RWPE2 (cell line): ENCODE data around the gene NPBWR2.
A peak's percentile ranks its signal among the peaks of the same experiment; 100 is the strongest.

Experiments used
- ATAC-seq: fragments of 200-7000 bp; cut with Tn5 transposase; 3 replicates; pipeline ENCODE4 v1.9.1; 2021; ENCODE audit warnings: low read depth
- DNase-seq: peaks from one replicate; pipeline ENCODE4 v3.0.0-alpha.2; 2020; ENCODE audit warnings: low spot score
- H3K27ac ChIP-seq: fragments of 450-650 bp; 2 replicates; pipeline ENCODE4 v1.5.1; 2017; ENCODE audit warnings: mild to moderate bottlenecking; ENCODE audit not compliant: poor library complexity, severe bottlenecking
- H3K27me3 ChIP-seq: fragments of 250-450 bp; sonication (Bioruptor Pico); 2 replicates; pipeline ENCODE4 v1.5.1; 2021; ENCODE audit warnings: mild to moderate bottlenecking, moderate library complexity; ENCODE audit not compliant: insufficient read depth, poor library complexity, severe bottlenecking
- H3K36me3 ChIP-seq: fragments of 250-450 bp; sonication (Bioruptor Pico); 2 replicates; pipeline ENCODE4 v1.5.1; 2020; ENCODE audit warnings: low read depth, mild to moderate bottlenecking, moderate library complexity
- H3K4me1 ChIP-seq: fragments of 250-450 bp; sonication (Bioruptor Pico); 2 replicates; pipeline ENCODE4 v1.5.1; 2021; ENCODE audit warnings: mild to moderate bottlenecking, moderate library complexity; ENCODE audit not compliant: insufficient read depth, poor library complexity, severe bottlenecking
- H3K4me3 ChIP-seq: fragments of 250-450 bp; sonication (Bioruptor Pico); 2 replicates; pipeline ENCODE4 v1.5.1; 2021; ENCODE audit warnings: mild to moderate bottlenecking, moderate library complexity; ENCODE audit not compliant: severe bottlenecking
- H3K9me3 ChIP-seq: fragments of 250-450 bp; sonication (Bioruptor Pico); 2 replicates; pipeline ENCODE4 v1.5.1; 2021; ENCODE audit warnings: mild to moderate bottlenecking, moderate library complexity; ENCODE audit not compliant: severe bottlenecking
- CTCF ChIP-seq: fragments of 450-650 bp; IDR thresholded peaks from one replicate; pipeline ENCODE4 v1.5.1; 2017; ENCODE audit warnings: mild to moderate bottlenecking, moderate library complexity; ENCODE audit not compliant: poor library complexity, severe bottlenecking

Gene NPBWR2

GRCh38 chr20:64058536-64058935, 48.8 kb downstream of the NPBWR2 start:
- DNase-seq (no peak), ATAC-seq (no peak)
- no peak for TF ChIP-seq CTCF
- H3K36me3 ChIP-seq: no peaks in the 10 kb centered on the region
- no peaks in the 10 kb centered on the region for H3K27me3 ChIP-seq
- H3K27ac ChIP-seq: no peak overlapping the region
- H3K4me1 ChIP-seq: no peaks in the 10 kb centered on the region
- no peak overlapping the region for H3K4me3 ChIP-seq
- no peaks in the 10 kb centered on the region for H3K9me3 ChIP-seq

DNA sequence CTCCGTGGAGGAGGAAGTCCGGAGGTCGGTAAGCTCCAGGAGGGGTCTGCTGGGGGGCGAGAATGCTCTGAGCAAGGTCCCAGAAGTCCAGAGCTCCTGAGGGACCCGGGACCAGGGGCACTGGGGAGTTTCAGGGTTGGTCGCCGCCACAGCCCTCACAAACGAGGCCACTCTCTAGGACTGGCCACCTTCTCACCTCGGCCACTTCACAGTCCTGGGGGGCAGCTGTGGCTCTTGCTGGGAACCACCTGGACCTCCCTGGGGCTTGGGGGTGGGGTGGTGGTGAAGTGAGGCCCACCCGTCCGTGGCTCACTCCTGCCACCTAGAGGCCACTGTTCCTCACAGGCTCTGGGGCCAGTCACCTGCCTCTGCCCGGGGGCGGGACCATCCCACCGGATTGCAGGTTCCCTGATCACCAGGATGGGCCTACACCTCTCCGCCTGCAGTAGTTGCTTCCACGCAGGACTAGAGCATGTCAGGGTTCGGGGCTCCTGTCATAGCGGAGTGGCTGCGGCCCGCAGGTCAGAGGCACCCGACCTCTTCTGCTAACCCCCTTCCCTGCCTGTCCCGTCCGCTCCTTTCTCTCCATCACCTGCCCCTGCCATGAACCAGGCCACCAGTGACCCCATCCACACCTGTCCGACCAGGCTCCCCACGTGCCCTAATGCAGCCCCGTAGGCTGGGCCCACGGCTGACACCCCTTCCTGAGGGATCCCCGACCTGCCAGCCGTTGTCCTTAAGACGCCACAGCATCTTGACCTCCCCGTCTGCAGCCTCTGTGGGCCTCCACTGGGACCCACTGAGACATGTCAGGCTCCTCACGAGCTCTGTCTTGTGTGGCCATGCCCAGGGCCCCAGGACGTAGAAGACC, 49.5 kb downstream of the NPBWR2 start:
- Histone ChIP-seq H3K4me1 (no peaks in the 10 kb centered on the region), H3K9me3 (no peaks in the 10 kb centered on the region), H3K27me3 (no peaks in the 10 kb centered on the region), H3K27ac (no peak overlapping the region), H3K36me3 (no peaks in the 10 kb centered on the region), H3K4me3 (no peak overlapping the region)
- peak; percentile 100 for TF ChIP-seq CTCF
- DNase-seq (peak; percentile 97), ATAC-seq (peak; percentile 69)

DNA sequence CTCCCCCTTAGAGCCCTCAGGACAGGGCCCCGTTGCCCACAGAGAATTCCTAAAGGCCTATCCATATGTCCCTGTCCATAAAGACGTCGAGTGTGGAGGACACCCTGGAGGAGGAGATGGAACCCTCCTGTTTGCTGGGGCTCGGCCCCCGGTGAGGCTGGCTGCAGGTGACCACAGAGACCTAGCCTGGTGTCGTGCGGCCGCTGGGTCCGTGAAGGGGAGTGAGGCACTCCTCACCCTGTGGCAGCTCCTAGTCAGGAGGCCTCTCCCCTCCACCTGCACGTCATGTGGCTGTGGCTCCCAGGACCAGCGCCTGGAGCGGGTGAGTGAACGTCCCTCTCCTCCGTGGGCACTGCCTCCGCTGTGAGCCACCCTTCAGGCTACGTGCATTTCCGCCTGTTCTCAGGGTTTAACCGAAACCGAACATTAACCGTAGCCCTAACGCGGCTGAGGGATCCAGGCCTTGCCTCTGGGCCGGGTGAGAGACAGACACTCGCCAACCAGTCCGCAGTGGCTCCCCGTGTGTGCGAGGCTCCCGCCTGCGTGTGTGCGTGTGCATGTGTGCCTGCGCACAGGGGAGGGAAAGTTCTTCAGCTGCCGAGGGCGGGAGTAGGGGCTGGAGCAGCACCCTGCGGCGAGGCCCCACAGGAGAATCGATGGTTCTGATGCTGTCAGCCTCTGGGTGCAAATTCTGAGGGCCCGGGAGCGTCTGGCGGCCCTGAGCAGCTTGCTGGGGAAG, 50.3 kb downstream of the NPBWR2 start:
- TF ChIP-seq CTCF: no peak
- DNase-seq (peak; percentile 82), ATAC-seq (no peak)
- Histone ChIP-seq H3K4me3 (no peak overlapping the region), H3K9me3 (no peaks in the 10 kb centered on the region), H3K4me1 (no peaks in the 10 kb centered on the region), H3K36me3 (no peaks in the 10 kb centered on the region), H3K27ac (no peak overlapping the region), H3K27me3 (no peaks in the 10 kb centered on the region)

DNA sequence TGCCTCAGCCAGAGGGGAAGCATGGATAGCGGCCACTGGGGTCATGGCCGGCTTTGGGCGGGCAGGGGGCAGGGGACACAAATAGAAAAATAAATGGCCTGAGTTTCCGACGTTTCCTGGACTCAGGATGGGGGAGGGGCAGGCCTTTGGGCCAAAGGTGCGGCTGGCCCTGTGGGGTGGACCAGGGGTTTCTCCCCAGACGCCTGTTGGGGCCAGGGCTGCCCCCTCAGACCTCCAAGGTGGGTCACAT, 50.8 kb downstream of the NPBWR2 start:
- Histone ChIP-seq H3K27me3 (peaks cover under 1% of the 10 kb centered on the region), H3K27ac (no peak overlapping the region), H3K4me1 (no peaks in the 10 kb centered on the region), H3K4me3 (no peak overlapping the region), H3K9me3 (no peaks in the 10 kb centered on the region), H3K36me3 (no peaks in the 10 kb centered on the region)
- ATAC-seq: no peak
- TF ChIP-seq CTCF: no peak
- peak; percentile 81 for DNase-seq
